ENCODE measurements around the gene RNU6-7. TPM values are rescaled to one million over a fixed set of nuclear protein-coding genes. Genes with fewer than 3 reads are reported as not detected.

The RNU6-7 gene
- total RNA-seq, 1 donor from 2014 or later: not detected

DNA sequence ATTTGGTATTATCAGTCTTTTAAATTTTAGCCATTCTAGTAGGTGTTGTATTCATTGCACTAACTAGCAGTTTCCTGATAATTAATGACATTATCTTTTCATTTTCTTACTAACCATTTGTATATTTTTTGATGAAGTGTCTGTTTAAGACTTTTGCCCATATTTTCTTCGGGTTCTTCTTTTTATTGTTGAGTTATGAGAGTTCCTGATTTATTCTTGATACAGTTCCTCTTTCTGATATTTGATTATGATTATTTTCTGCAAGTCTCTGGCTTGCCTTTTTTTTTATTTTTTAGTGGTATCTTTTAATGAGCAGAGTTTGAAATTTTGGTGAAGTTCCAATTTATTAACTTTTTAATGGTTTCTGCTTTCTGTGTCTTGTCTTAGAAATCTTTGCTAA, 6.2 kb upstream of the RNU6-7 start:
- peaks cover 8% of the 10 kb centered on the region for H3K4me1 Mint-ChIP-seq (ENCODE audit: low read depth)
- no peak overlapping the region for H3K4me3 Mint-ChIP-seq
- no peak overlapping the region for H3K27ac Mint-ChIP-seq
- no peaks in the 10 kb centered on the region for H3K36me3 Mint-ChIP-seq (ENCODE audit: low read depth)
- H3K27me3 Mint-ChIP-seq (ENCODE audit: insufficient read depth): no peaks in the 10 kb centered on the region
- intact Hi-C loops (cut with micrococcal nuclease): no loop called here
- DNase-seq (ENCODE audit: low spot score): no peak
- H3K9me3 Mint-ChIP-seq: no peaks in the 10 kb centered on the region

DNA sequence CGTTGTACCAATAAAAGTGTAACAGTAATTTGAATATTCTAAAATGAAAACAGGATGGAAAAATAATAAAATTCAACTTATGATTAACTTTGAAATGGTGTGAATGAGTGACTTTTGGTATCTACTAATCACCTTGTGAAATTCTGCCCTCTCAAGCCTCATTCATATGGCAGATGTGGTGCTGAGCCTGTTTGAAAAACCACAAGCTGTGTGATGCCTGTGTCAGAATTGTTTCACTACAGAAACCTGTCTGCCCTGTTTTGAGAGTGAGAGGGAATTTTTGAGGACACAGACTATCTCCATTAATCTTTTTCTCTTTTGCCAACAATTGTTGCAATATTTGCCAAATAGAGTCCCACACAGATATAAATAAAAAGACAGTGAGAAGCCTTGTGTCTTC, 3.9 kb upstream of the RNU6-7 start:
- intact Hi-C loops (cut with micrococcal nuclease): no loop called here
- Mint-ChIP-seq H3K27ac (no peak overlapping the region), H3K36me3 (ENCODE audit: low read depth) (no peaks in the 10 kb centered on the region), H3K9me3 (no peaks in the 10 kb centered on the region), H3K4me3 (no peak overlapping the region), H3K27me3 (ENCODE audit: insufficient read depth) (no peaks in the 10 kb centered on the region), H3K4me1 (ENCODE audit: low read depth) (peaks cover 28% of the 10 kb centered on the region)
- DNase-seq (ENCODE audit: low spot score): no peak

GRCh38 chr14:32200368-32201192, 1.3 kb upstream of the RNU6-7 start:
- H3K27ac Mint-ChIP-seq: peak overlapping the region; percentile 91
- intact Hi-C loops (cut with micrococcal nuclease): loop anchor here (2.0 to 10.0 kb wide), 5 partner anchors 638 to 2004 kb away; partner anchors contain the start of genes AP4S1, NPAS3, NUBPL and STRN3
- H3K4me1 Mint-ChIP-seq (ENCODE audit: low read depth): peaks cover 44% of the 10 kb centered on the region
- H3K4me3 Mint-ChIP-seq: peak overlapping the region; percentile 87
- no peaks in the 10 kb centered on the region for H3K36me3 Mint-ChIP-seq (ENCODE audit: low read depth)
- no peak for DNase-seq (ENCODE audit: low spot score)
- H3K27me3 Mint-ChIP-seq (ENCODE audit: insufficient read depth): peaks cover 2% of the 10 kb centered on the region
- no peaks in the 10 kb centered on the region for H3K9me3 Mint-ChIP-seq

DNA sequence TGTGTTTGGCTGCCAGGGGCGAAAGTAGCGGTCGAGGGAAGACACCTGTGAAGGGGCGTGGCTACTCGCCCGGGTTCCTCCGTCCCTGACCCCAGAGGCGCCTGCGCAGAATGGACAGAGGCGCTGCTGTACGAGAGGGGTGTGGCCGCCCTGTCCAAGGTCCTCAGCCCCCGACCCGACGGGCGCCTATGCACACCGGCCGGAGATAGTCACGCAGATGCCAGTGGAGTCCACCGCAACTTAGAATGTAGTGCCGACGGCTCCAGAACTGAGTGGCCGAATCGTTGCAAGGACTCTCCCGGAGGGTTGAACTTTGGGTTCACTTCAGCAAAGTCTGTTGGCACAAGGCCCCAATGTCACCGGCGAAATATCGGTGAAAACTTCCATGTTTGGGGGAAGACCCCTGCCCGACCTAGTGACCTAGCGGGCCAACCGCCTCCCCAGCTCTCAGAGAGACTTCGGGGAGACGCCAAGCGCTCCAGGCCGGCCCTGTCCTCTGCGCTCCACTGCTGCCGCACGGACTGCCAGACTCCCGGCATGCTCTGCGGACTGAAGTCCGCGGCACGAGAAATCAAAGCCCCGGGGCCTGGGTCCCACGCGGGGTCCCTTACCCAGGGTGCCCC, 541 bp upstream of the RNU6-7 start:
- Mint-ChIP-seq H3K4me1 (ENCODE audit: low read depth) (peaks cover 49% of the 10 kb centered on the region), H3K36me3 (ENCODE audit: low read depth) (no peaks in the 10 kb centered on the region), H3K27me3 (ENCODE audit: insufficient read depth) (peaks cover 2% of the 10 kb centered on the region), H3K4me3 (peak overlapping the region; percentile 87), H3K9me3 (no peaks in the 10 kb centered on the region), H3K27ac (peak overlapping the region; percentile 91)
- DNase-seq (ENCODE audit: low spot score): peak; percentile 76
- intact Hi-C loops (cut with micrococcal nuclease): loop anchor here (2.0 to 10.0 kb wide), 5 partner anchors 639 to 2003 kb away; partner anchors contain the start of genes AP4S1, NPAS3, NUBPL and STRN3

DNA sequence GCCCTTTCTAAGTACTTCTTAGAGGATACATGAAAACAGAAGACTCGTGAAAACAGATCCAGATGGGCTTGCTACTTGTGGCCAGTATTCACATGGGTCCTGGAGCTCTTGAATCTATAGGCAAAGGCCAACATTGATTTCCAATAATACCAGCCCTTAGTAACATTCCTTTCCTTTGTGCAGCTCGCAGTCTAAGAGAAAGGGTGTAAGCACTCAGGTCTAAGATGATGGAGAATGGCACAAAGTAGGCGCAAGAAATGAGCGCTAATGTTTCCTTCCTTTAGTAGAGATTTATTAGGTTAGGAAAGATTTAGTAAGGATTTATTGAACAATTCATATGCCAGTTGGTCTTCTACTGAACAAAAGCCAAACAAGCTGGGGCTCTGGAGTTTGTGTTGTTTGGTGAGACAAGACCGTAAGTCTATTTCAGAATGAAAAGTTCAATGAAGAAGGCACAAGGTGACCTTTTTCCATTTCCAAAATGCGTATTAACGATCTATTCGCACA, 699 bp downstream of the RNU6-7 start:
- H3K36me3 Mint-ChIP-seq (ENCODE audit: low read depth): no peaks in the 10 kb centered on the region
- H3K27ac Mint-ChIP-seq: peak overlapping the region; percentile 91
- peak overlapping the region; percentile 87 for H3K4me3 Mint-ChIP-seq
- H3K4me1 Mint-ChIP-seq (ENCODE audit: low read depth): peaks cover 49% of the 10 kb centered on the region
- H3K9me3 Mint-ChIP-seq: no peaks in the 10 kb centered on the region
- peaks cover 2% of the 10 kb centered on the region for H3K27me3 Mint-ChIP-seq (ENCODE audit: insufficient read depth)
- no peak for DNase-seq (ENCODE audit: low spot score)
- intact Hi-C loops (cut with micrococcal nuclease): loop anchor here (2.0 to 10.0 kb wide), 7 partner anchors 276 to 2002 kb away; partner anchors contain the start of genes AP4S1, DTD2, HECTD1 and NPAS3

- H3K4me1 Mint-ChIP-seq (ENCODE audit: low read depth): peaks cover 49% of the 10 kb centered on the region
- no peaks in the 10 kb centered on the region for H3K9me3 Mint-ChIP-seq
- DNase-seq (ENCODE audit: low spot score): peak; percentile 78
- intact Hi-C loops (cut with micrococcal nuclease): loop anchor here (1.0 to 10.0 kb wide), 10 partner anchors 49 to 2002 kb away; partner anchors contain the start of genes AP4S1, DTD2, HECTD1 and NPAS3
- peaks cover 2% of the 10 kb centered on the region for H3K27me3 Mint-ChIP-seq (ENCODE audit: insufficient read depth)
- no peaks in the 10 kb centered on the region for H3K36me3 Mint-ChIP-seq (ENCODE audit: low read depth)
- H3K4me3 Mint-ChIP-seq: peak within 1 kb of the TSS; percentile 87
- peak within 1 kb of the TSS; percentile 91 for H3K27ac Mint-ChIP-seq
These were observed 1.4 kb downstream of the RNU6-7 start, which contains the start of gene RNU6-8 for GRCh38 chr14:32202998-32203882. Gene RNU6-8 (minus strand): TSS chr14:32203269.

- Mint-ChIP-seq H3K36me3 (ENCODE audit: low read depth) (no peaks in the 10 kb centered on the region), H3K4me1 (ENCODE audit: low read depth) (peaks cover 49% of the 10 kb centered on the region), H3K9me3 (no peaks in the 10 kb centered on the region), H3K27ac (peak overlapping the region; percentile 76), H3K27me3 (ENCODE audit: insufficient read depth) (peaks cover 4% of the 10 kb centered on the region), H3K4me3 (peak overlapping the region; percentile 87)
- DNase-seq (ENCODE audit: low spot score): no peak
- intact Hi-C loops (cut with micrococcal nuclease): loop anchor here (1.0 to 10.0 kb wide), 10 partner anchors 48 to 2001 kb away; partner anchors contain the start of genes AP4S1, DTD2, HECTD1 and NPAS3
These were observed 2.1 kb downstream of the RNU6-7 start for GRCh38 chr14:32203928-32204357.

- H3K27ac Mint-ChIP-seq: no peak overlapping the region
- H3K4me1 Mint-ChIP-seq (ENCODE audit: low read depth): peaks cover 42% of the 10 kb centered on the region
- DNase-seq (ENCODE audit: low spot score): no peak
These were observed 3.7 kb downstream of the RNU6-7 start for GRCh38 chr14:32205554-32205953.

GRCh38 chr14:32205984-32206383, 4.1 kb downstream of the RNU6-7 start:
- no peak overlapping the region for H3K27ac Mint-ChIP-seq
- no peak for DNase-seq (ENCODE audit: low spot score)
- H3K9me3 Mint-ChIP-seq: no peaks in the 10 kb centered on the region
- H3K27me3 Mint-ChIP-seq (ENCODE audit: insufficient read depth): peaks cover 5% of the 10 kb centered on the region
- H3K4me1 Mint-ChIP-seq (ENCODE audit: low read depth): peaks cover 37% of the 10 kb centered on the region
- no peak overlapping the region for H3K4me3 Mint-ChIP-seq
- intact Hi-C loops (cut with micrococcal nuclease): loop anchor here (10.0 kb wide), 1 partner anchor 1999 kb away; no protein-coding TSS in a partner anchor
- H3K36me3 Mint-ChIP-seq (ENCODE audit: low read depth): no peaks in the 10 kb centered on the region

More at GRCh38 chr14:32205554-32205953, 3.7 kb downstream of the RNU6-7 start:
- H3K9me3 Mint-ChIP-seq: no peaks in the 10 kb centered on the region
- no peaks in the 10 kb centered on the region for H3K36me3 Mint-ChIP-seq (ENCODE audit: low read depth)
- H3K27me3 Mint-ChIP-seq (ENCODE audit: insufficient read depth): peaks cover 5% of the 10 kb centered on the region
- H3K4me3 Mint-ChIP-seq: no peak overlapping the region
- intact Hi-C loops (cut with micrococcal nuclease): loop anchor here (10.0 kb wide), 1 partner anchor 1999 kb away; no protein-coding TSS in a partner anchor

DNA sequence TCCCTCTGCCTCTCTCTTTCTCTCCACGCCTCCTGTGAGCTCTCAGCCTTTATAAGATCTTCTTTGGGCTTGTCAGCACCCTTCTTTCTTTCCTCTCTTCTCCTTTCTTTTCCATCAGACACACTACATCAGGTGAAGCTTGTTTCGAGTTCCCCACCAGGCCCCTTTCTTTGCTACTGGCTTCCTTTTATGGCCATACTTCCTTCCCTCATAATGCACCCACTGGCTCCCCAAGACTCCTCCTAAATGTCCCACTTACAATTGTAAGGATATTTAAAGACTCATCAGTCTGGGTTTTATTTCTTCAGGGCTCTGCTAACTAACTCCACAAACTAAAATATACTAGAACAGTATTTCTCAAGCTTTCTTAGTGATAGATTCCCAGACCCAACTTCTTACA, 4.7 kb downstream of the RNU6-7 start:
- H3K4me3 Mint-ChIP-seq: no peak overlapping the region
- H3K27ac Mint-ChIP-seq: no peak overlapping the region
- intact Hi-C loops (cut with micrococcal nuclease): loop anchor here (10.0 kb wide), 1 partner anchor 1998 kb away; no protein-coding TSS in a partner anchor
- H3K4me1 Mint-ChIP-seq (ENCODE audit: low read depth): peaks cover 34% of the 10 kb centered on the region
- H3K36me3 Mint-ChIP-seq (ENCODE audit: low read depth): no peaks in the 10 kb centered on the region
- DNase-seq (ENCODE audit: low spot score): no peak
- no peaks in the 10 kb centered on the region for H3K9me3 Mint-ChIP-seq
- peaks cover 5% of the 10 kb centered on the region for H3K27me3 Mint-ChIP-seq (ENCODE audit: insufficient read depth)

GRCh38 chr14:32208490-32208889, 6.6 kb downstream of the RNU6-7 start:
- DNase-seq (ENCODE audit: low spot score): no peak
- Mint-ChIP-seq H3K36me3 (ENCODE audit: low read depth) (no peaks in the 10 kb centered on the region), H3K4me3 (no peak overlapping the region), H3K9me3 (no peaks in the 10 kb centered on the region), H3K4me1 (ENCODE audit: low read depth) (peaks cover 17% of the 10 kb centered on the region), H3K27me3 (ENCODE audit: insufficient read depth) (peaks cover 5% of the 10 kb centered on the region), H3K27ac (no peak overlapping the region)
- intact Hi-C loops (cut with micrococcal nuclease): loop anchor here (10.0 kb wide), 1 partner anchor 1996 kb away; no protein-coding TSS in a partner anchor

DNA sequence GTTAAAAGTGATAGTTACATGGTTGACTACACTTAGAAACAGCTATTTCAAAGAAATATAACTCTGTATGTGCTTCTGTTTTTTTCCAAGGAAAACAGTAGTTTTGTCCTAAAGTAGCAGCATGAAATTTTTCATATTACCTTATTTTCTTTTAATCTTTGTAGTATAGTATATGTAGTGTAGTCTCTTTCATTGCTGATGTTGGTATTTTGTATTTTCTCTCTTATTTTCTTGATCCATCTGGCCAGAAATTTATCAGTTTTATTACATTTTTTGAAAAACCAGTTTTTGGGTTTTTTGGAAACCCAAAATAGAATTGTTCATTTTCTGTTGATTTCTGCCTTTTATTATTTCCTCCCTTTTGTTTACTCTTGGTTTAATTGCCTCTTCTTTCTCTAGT, 7.6 kb downstream of the RNU6-7 start:
- intact Hi-C loops (cut with micrococcal nuclease): loop anchor here (10.0 kb wide), 1 partner anchor 1995 kb away; no protein-coding TSS in a partner anchor
- peaks cover 8% of the 10 kb centered on the region for H3K4me1 Mint-ChIP-seq (ENCODE audit: low read depth)
- no peak overlapping the region for H3K27ac Mint-ChIP-seq
- peaks cover 3% of the 10 kb centered on the region for H3K27me3 Mint-ChIP-seq (ENCODE audit: insufficient read depth)
- H3K36me3 Mint-ChIP-seq (ENCODE audit: low read depth): no peaks in the 10 kb centered on the region
- no peak overlapping the region for H3K4me3 Mint-ChIP-seq
- H3K9me3 Mint-ChIP-seq: no peaks in the 10 kb centered on the region
- DNase-seq (ENCODE audit: low spot score): no peak

Data from activated T-helper 1 cell treated with anti-CD3 and anti-CD28 coated beads, Interleukin-12 subunit alpha, Interleukin-12 subunit beta, Interleukin-2, Interleukin-4 antibody, amounts not matched to agents 30 ng/mL and 10 ng/mL and 1 ng/mL, durations not matched to agents 14 hours and 24 hours and 36 hours (primary cell).